ENCODE results near the gene CNTNAP4. TPM values are rescaled to one million over a fixed set of nuclear protein-coding genes. Genes with fewer than 3 reads are reported as not detected.

CNTNAP4 gene
- polyA plus RNA-seq, 1 donor (not counting 4 experiments of a cell fraction or from before 2014, with no cell fraction given), result 0.08 TPM

- H3K27me3 ChIP-seq (ENCODE audit: control insufficient read depth, extremely low read depth, insufficient read depth, low read length), result no peaks in the 10 kb centered on the region
- no peak overlapping the region for H3K4me2 ChIP-seq (ENCODE audit: control insufficient read depth, extremely low read depth, insufficient read depth, low read depth, low read length)
- no peaks in the 10 kb centered on the region for H4K20me1 ChIP-seq (ENCODE audit: control insufficient read depth, extremely low read depth, insufficient read depth, low read length)
- no peak overlapping the region for H3K4me3 ChIP-seq (ENCODE audit: control insufficient read depth in 2 of 3, extremely low read depth in 1 of 3, insufficient read depth in 2 of 3, low read depth in 1 of 3, low read length in 3 of 3)
- H2AFZ ChIP-seq (ENCODE audit: control insufficient read depth, low read length), result no peak overlapping the region
- no peaks in the 10 kb centered on the region for H3K79me2 ChIP-seq (ENCODE audit: control insufficient read depth, insufficient read depth, low read length)
- FAIRE-seq (no peak), DNase-seq (ENCODE audit: low read depth, low spot score) (no peak)
- no peaks in the 10 kb centered on the region for H3K9me3 ChIP-seq (ENCODE audit: control insufficient read depth, low read depth, low read length)
- dilution Hi-C loops (cut with MboI; ENCODE audit: extremely low pct_ligation_motif_present, low sequenced_read_pairs), result no loop called here
- no peaks in the 10 kb centered on the region for H3K4me1 ChIP-seq (ENCODE audit: control insufficient read depth, extremely low read depth, insufficient read depth, low read length)
- TF ChIP-seq EZH2 (IDR thresholded peaks at IDR 0.05; ENCODE audit: low read length), result no peak
- TF ChIP-seq, protein P1, sequence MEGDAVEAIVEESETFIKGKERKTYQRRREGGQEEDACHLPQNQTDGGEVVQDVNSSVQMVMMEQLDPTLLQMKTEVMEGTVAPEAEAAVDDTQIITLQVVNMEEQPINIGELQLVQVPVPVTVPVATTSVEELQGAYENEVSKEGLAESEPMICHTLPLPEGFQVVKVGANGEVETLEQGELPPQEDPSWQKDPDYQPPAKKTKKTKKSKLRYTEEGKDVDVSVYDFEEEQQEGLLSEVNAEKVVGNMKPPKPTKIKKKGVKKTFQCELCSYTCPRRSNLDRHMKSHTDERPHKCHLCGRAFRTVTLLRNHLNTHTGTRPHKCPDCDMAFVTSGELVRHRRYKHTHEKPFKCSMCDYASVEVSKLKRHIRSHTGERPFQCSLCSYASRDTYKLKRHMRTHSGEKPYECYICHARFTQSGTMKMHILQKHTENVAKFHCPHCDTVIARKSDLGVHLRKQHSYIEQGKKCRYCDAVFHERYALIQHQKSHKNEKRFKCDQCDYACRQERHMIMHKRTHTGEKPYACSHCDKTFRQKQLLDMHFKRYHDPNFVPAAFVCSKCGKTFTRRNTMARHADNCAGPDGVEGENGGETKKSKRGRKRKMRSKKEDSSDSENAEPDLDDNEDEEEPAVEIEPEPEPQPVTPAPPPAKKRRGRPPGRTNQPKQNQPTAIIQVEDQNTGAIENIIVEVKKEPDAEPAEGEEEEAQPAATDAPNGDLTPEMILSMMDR (optimal IDR thresholded peaks at IDR 0.05 in 1 of 3, IDR thresholded peaks at IDR 0.05 in 1 of 3, conservative IDR thresholded peaks at IDR 0.05 in 1 of 3; ENCODE audit: extremely low read depth in 1 of 3, insufficient read depth in 2 of 3, low read length in 3 of 3), result no peak
- H3K27ac ChIP-seq (ENCODE audit: control insufficient read depth, insufficient read depth, low read length), result no peak overlapping the region
- no peak overlapping the region for H3K9ac ChIP-seq (ENCODE audit: control insufficient read depth, extremely low read depth, insufficient read depth, low read length)
- no peaks in the 10 kb centered on the region for H3K9me1 ChIP-seq (ENCODE audit: control insufficient read depth, extremely low read depth, insufficient read depth, low read length)
- H3K36me3 ChIP-seq (ENCODE audit: control insufficient read depth in 2 of 2, extremely low read depth in 1 of 2, insufficient read depth in 2 of 2, low read length in 2 of 2), result no peaks in the 10 kb centered on the region
These were observed 66.6 kb downstream of the CNTNAP4 start for GRCh38 chr16:76343769-76344168.

GRCh38 chr16:76345163-76345661 lies 68.0 kb downstream of the CNTNAP4 start:
- Histone ChIP-seq H3K36me3 (ENCODE audit: control insufficient read depth in 2 of 2, extremely low read depth in 1 of 2, insufficient read depth in 2 of 2, low read length in 2 of 2) (no peaks in the 10 kb centered on the region), H3K27ac (ENCODE audit: control insufficient read depth, insufficient read depth, low read length) (no peak overlapping the region), H3K27me3 (ENCODE audit: control insufficient read depth, extremely low read depth, insufficient read depth, low read length) (no peaks in the 10 kb centered on the region), H3K9ac (ENCODE audit: control insufficient read depth, extremely low read depth, insufficient read depth, low read length) (no peak overlapping the region), H3K4me3 (ENCODE audit: control insufficient read depth in 2 of 3, extremely low read depth in 1 of 3, insufficient read depth in 2 of 3, low read depth in 1 of 3, low read length in 3 of 3) (no peak overlapping the region), H3K9me3 (ENCODE audit: control insufficient read depth, low read depth, low read length) (no peaks in the 10 kb centered on the region), H3K4me2 (ENCODE audit: control insufficient read depth, extremely low read depth, insufficient read depth, low read depth, low read length) (no peak overlapping the region), H3K79me2 (ENCODE audit: control insufficient read depth, insufficient read depth, low read length) (no peaks in the 10 kb centered on the region), H2AFZ (ENCODE audit: control insufficient read depth, low read length) (no peak overlapping the region), H3K9me1 (ENCODE audit: control insufficient read depth, extremely low read depth, insufficient read depth, low read length) (no peaks in the 10 kb centered on the region), H4K20me1 (ENCODE audit: control insufficient read depth, extremely low read depth, insufficient read depth, low read length) (no peaks in the 10 kb centered on the region), H3K4me1 (ENCODE audit: control insufficient read depth, extremely low read depth, insufficient read depth, low read length) (no peaks in the 10 kb centered on the region)
- no peak for TF ChIP-seq EZH2 (IDR thresholded peaks at IDR 0.05; ENCODE audit: low read length)
- no peak for DNase-seq (ENCODE audit: low read depth, low spot score)
- FAIRE-seq, result no peak
- dilution Hi-C loops (cut with MboI; ENCODE audit: extremely low pct_ligation_motif_present, low sequenced_read_pairs), result no loop called here

DNA sequence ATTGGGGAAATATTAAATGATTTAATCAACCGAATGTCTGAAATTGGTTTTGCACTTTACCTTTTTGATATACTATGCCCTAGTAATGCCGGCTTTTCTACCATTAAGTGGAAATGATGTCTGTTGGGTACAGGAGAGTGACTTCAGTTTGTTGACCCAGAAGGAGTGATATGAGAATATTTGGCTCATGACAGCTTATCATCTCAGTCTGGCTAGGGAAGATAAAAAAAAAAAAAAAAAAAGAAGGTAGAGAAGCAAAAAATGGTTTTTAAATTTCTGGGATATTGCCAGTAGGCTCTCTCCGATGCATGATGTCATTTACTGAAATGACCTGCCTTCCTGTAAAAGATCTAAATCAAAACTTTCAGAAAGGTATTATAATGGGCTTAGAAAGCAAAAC lies 69.0 kb downstream of the CNTNAP4 start:
- dilution Hi-C loops (cut with MboI; ENCODE audit: extremely low pct_ligation_motif_present, low sequenced_read_pairs), result no loop called here
- no peaks in the 10 kb centered on the region for H4K20me1 ChIP-seq (ENCODE audit: control insufficient read depth, extremely low read depth, insufficient read depth, low read length)
- H3K9me3 ChIP-seq (ENCODE audit: control insufficient read depth, low read depth, low read length), result no peaks in the 10 kb centered on the region
- FAIRE-seq (no peak), DNase-seq (ENCODE audit: low read depth, low spot score) (no peak)
- H3K9ac ChIP-seq (ENCODE audit: control insufficient read depth, extremely low read depth, insufficient read depth, low read length), result no peak overlapping the region
- H3K4me1 ChIP-seq (ENCODE audit: control insufficient read depth, extremely low read depth, insufficient read depth, low read length), result no peaks in the 10 kb centered on the region
- no peak overlapping the region for H3K27ac ChIP-seq (ENCODE audit: control insufficient read depth, insufficient read depth, low read length)
- no peaks in the 10 kb centered on the region for H3K9me1 ChIP-seq (ENCODE audit: control insufficient read depth, extremely low read depth, insufficient read depth, low read length)
- H2AFZ ChIP-seq (ENCODE audit: control insufficient read depth, low read length), result no peak overlapping the region
- no peak overlapping the region for H3K4me3 ChIP-seq (ENCODE audit: control insufficient read depth in 2 of 3, extremely low read depth in 1 of 3, insufficient read depth in 2 of 3, low read depth in 1 of 3, low read length in 3 of 3)
- TF ChIP-seq, protein P1 (optimal IDR thresholded peaks at IDR 0.05 in 1 of 3, IDR thresholded peaks at IDR 0.05 in 1 of 3, conservative IDR thresholded peaks at IDR 0.05 in 1 of 3; ENCODE audit: extremely low read depth in 1 of 3, insufficient read depth in 2 of 3, low read length in 3 of 3), result no peak
- TF ChIP-seq EZH2 (IDR thresholded peaks at IDR 0.05; ENCODE audit: low read length), result no peak
- no peak overlapping the region for H3K4me2 ChIP-seq (ENCODE audit: control insufficient read depth, extremely low read depth, insufficient read depth, low read depth, low read length)
- no peaks in the 10 kb centered on the region for H3K79me2 ChIP-seq (ENCODE audit: control insufficient read depth, insufficient read depth, low read length)
- no peaks in the 10 kb centered on the region for H3K36me3 ChIP-seq (ENCODE audit: control insufficient read depth in 2 of 2, extremely low read depth in 1 of 2, insufficient read depth in 2 of 2, low read length in 2 of 2)
- no peaks in the 10 kb centered on the region for H3K27me3 ChIP-seq (ENCODE audit: control insufficient read depth, extremely low read depth, insufficient read depth, low read length)

Data from keratinocyte (primary cell).